ENCODE results near the gene HUNK. TPM values are rescaled to one million over a fixed set of nuclear protein-coding genes. Genes with fewer than 3 reads are reported as not detected.

Gene HUNK
- total and polyA plus RNA-seq, 7 donors = 0.71 to 2.6 (median 1.5) TPM

GRCh38 chr21:31878831-31879230 is 6.0 kb downstream of the HUNK start:
- Histone ChIP-seq H3K4me1 (peaks cover 0 to 26% (median 14%) of the 10 kb centered on the region in 4 donors), H3K4me3 (no peak overlapping the region), H3K9me3 (no peaks in the 10 kb centered on the region), H3K27ac (peak overlapping the region in 1 of 4 donors; percentile 41), H3K27me3 (peaks cover 0 to 14% (median 13%) of the 10 kb centered on the region in 3 donors), H3K36me3 (no peaks in the 10 kb centered on the region)
- intact Hi-C loops (cut with DNase I) = no loop called here
- TF ChIP-seq POLR2A (IDR thresholded peaks at IDR 0.05) = no peak
- TF ChIP-seq CTCF (IDR thresholded peaks at IDR 0.05) = no peak
- TF ChIP-seq POLR2AphosphoS5 (IDR thresholded peaks at IDR 0.05) = no peak
- TF ChIP-seq EP300 (IDR thresholded peaks at IDR 0.05) = no peak
- DNase-seq = no peak
- WGBS, 2 donors = 23 to 69% methylated on average over 2 of the region's 2 CpGs

- Histone ChIP-seq H3K4me1 (peaks cover 0 to 22% (median 10%) of the 10 kb centered on the region in 4 donors), H3K36me3 (no peaks in the 10 kb centered on the region), H3K27ac (peak overlapping the region in 1 of 4 donors; percentile 29), H3K4me3 (no peak overlapping the region), H3K27me3 (peaks cover 0 to 10% (median 9%) of the 10 kb centered on the region in 3 donors), H3K9me3 (no peaks in the 10 kb centered on the region)
- intact Hi-C loops (cut with DNase I) = no loop called here
- 16 to 54% methylated on average over 10 of the region's 10 CpGs for WGBS, 2 donors
- TF ChIP-seq POLR2AphosphoS5 (IDR thresholded peaks at IDR 0.05) (no peak), POLR2A (IDR thresholded peaks at IDR 0.05) (no peak), EP300 (IDR thresholded peaks at IDR 0.05) (no peak), CTCF (IDR thresholded peaks at IDR 0.05) (no peak)
- no peak for DNase-seq
These were observed 6.4 kb downstream of the HUNK start for GRCh38 chr21:31879241-31879650.

DNA sequence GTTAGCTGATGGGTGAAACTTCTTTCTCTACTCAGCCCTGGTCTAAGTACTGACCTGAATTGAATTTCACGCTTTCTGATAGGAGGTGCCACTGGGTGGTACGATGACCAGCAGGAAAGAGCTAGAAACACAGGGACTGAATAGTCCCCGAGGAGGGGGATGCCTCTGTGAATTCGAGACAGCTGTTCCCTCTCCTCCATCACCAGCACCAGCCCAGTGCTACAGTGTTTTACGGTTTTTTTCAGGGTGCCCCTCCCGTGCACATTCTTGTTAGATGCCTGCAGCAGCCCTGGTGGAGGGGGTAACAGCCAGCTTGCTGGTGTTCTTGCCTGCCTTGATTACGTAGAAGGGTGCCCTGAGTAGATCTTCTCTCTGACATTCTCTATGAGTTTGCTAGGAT is 7.1 kb downstream of the HUNK start:
- 59 to 61% methylated on average over 7 of the region's 7 CpGs for WGBS, 2 donors
- Histone ChIP-seq H3K36me3 (no peaks in the 10 kb centered on the region), H3K9me3 (no peaks in the 10 kb centered on the region), H3K4me1 (peaks cover 0 to 16% (median 5%) of the 10 kb centered on the region in 4 donors), H3K27ac (no peak overlapping the region), H3K27me3 (peaks cover 0 to 3% (median 2%) of the 10 kb centered on the region in 3 donors), H3K4me3 (no peak overlapping the region)
- no peak for DNase-seq
- no peak for TF ChIP-seq POLR2AphosphoS5 (IDR thresholded peaks at IDR 0.05)
- no peak for TF ChIP-seq EP300 (IDR thresholded peaks at IDR 0.05)
- no peak for TF ChIP-seq POLR2A (IDR thresholded peaks at IDR 0.05)
- TF ChIP-seq CTCF (IDR thresholded peaks at IDR 0.05) = no peak
- intact Hi-C loops (cut with DNase I) = no loop called here

DNA sequence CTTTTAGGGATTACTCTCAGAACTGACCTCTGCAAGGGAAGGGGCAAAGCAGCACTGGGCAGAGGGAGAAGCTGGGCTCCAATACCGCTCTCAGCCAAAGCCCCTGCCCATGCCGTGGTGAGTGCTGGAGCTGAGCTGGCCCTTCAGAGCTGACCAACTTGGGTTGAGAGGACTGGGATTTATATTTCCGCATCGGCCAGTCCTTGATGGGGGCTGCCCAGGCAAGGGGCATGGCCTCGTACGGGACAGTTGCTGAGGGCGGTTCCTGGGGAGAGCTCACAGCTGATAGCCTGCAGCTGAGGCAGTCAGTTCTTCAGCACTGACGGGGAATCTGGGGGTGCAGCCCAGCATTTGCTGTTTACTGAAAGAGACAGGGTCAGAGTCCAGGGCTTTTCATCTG is 8.0 kb downstream of the HUNK start:
- Histone ChIP-seq H3K9me3 (no peaks in the 10 kb centered on the region), H3K27me3 (no peaks in the 10 kb centered on the region), H3K4me1 (peaks cover 0 to 9% (median 2%) of the 10 kb centered on the region in 4 donors), H3K27ac (no peak overlapping the region), H3K36me3 (no peaks in the 10 kb centered on the region), H3K4me3 (no peak overlapping the region)
- intact Hi-C loops (cut with DNase I) = no loop called here
- TF ChIP-seq EP300 (IDR thresholded peaks at IDR 0.05) = no peak
- TF ChIP-seq POLR2A (IDR thresholded peaks at IDR 0.05) = no peak
- no peak for TF ChIP-seq POLR2AphosphoS5 (IDR thresholded peaks at IDR 0.05)
- TF ChIP-seq CTCF (IDR thresholded peaks at IDR 0.05) = no peak
- 83 to 87% methylated on average over 8 of the region's 8 CpGs for WGBS, 2 donors
- DNase-seq = no peak

DNA sequence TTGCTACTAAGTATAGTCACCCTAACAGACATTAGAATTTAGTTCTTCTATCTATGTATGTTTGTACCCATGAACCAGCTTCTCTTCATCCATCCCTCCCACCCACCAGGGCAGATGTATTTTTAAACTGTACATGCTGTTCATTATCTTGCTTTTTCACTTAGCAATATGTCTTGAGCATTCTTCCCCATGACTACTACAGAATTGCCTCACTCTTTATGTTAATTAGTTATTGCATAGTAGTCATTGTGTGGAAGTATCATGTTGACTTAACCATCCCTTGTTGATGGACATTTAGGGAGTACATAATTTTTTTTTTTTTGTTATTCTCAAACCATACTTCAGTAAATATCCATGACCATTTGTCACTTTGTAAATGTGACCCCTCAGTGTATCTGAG is 9.9 kb downstream of the HUNK start:
- Histone ChIP-seq H3K9me3 (no peaks in the 10 kb centered on the region), H3K27ac (no peak overlapping the region), H3K4me3 (no peak overlapping the region), H3K4me1 (peaks cover 0 to 6% (median 2%) of the 10 kb centered on the region in 4 donors), H3K27me3 (no peaks in the 10 kb centered on the region), H3K36me3 (no peaks in the 10 kb centered on the region)
- TF ChIP-seq EP300 (IDR thresholded peaks at IDR 0.05) (no peak), POLR2AphosphoS5 (IDR thresholded peaks at IDR 0.05) (no peak), POLR2A (IDR thresholded peaks at IDR 0.05) (no peak), CTCF (IDR thresholded peaks at IDR 0.05) (no peak)
- DNase-seq = no peak
- intact Hi-C loops (cut with DNase I) = no loop called here

All from sigmoid colon (tissue), 7 donors.